HFF-Myc (cell line): ENCODE results near the gene TTC27.

ENCODE experiments used
- DNase-seq: peaks from one replicate; pipeline ENCODE4 v3.0.0-alpha.2; 2011; ENCODE audit warnings: low read depth; ENCODE audit errors: extremely low read depth
- H3K4me3 ChIP-seq: replicated peaks from 2 replicates; pipeline ENCODE4 v1.5.1; 2011; ENCODE audit warnings: low read depth, mild to moderate bottlenecking, control low read depth, low read length
- TF ChIP-seq, protein P1 (sequence below): IDR thresholded peaks from 2 replicates; pipeline ENCODE4 v1.5.1; 2012; ENCODE audit warnings: mild to moderate bottlenecking, low read depth, low read length, control low read depth; ENCODE audit errors: missing control alignments

The TTC27 gene

DNA sequence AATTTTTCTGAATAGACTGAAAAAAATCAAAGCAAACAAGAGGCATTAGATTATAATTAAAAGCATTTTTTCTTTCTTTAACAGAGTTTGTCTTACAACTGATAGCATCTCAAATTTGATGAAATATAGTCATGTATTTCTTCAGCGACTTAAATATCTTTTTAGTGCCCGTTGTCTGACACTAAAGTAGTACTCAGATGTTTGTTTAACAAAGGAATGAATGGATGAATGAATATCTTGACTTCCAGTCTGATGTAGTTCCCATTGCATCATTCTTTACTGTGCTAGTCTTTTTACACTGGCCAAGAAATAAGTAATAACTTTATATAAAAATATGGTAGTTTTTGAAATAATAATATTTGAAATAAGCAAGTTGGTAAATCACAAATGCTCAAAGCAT, 111.1 kb downstream of the TTC27 start:
- DNase-seq = no peak
- TF ChIP-seq, protein P1, sequence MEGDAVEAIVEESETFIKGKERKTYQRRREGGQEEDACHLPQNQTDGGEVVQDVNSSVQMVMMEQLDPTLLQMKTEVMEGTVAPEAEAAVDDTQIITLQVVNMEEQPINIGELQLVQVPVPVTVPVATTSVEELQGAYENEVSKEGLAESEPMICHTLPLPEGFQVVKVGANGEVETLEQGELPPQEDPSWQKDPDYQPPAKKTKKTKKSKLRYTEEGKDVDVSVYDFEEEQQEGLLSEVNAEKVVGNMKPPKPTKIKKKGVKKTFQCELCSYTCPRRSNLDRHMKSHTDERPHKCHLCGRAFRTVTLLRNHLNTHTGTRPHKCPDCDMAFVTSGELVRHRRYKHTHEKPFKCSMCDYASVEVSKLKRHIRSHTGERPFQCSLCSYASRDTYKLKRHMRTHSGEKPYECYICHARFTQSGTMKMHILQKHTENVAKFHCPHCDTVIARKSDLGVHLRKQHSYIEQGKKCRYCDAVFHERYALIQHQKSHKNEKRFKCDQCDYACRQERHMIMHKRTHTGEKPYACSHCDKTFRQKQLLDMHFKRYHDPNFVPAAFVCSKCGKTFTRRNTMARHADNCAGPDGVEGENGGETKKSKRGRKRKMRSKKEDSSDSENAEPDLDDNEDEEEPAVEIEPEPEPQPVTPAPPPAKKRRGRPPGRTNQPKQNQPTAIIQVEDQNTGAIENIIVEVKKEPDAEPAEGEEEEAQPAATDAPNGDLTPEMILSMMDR = no peak
- no peak overlapping the region for H3K4me3 ChIP-seq

DNA sequence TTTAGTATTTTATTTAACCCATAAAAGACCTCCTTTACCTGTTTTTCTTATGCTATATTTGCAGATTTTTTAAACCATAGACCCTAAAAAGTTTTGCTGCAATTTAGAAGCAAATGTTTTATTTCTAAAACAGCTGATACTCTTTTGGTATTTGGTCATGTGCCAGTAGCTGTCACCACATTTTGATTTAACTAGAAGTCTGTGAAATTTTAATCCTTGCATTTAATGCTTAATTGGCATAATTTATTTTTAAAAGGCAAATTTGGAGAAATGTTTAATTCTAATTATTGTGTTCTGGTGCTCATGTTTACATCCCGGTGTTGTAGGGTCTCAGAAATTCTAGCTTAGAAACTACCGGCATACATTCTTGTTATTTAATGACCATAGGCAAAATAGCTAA, 111.8 kb downstream of the TTC27 start:
- DNase-seq = no peak
- H3K4me3 ChIP-seq = no peak overlapping the region
- TF ChIP-seq, protein P1 = no peak

DNA sequence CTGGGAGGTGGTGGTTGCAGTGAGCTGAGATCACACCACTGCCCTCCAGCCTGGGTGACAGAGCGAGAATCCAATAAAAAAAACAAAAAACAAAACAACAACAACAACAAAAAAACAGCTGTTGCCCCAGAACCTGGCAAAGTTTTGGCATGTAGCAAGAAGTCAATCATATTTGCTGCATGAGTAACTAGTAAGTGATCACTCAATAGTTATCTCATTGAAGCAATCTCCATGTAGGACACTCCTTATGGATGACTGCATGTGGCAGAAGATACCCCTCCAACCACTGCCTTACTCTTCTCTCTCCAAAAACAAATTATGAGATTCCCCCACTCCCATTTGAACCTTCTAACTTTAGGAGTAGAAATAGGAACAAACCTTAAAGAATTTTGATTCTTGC, 113.7 kb downstream of the TTC27 start:
- H3K4me3 ChIP-seq = no peak overlapping the region
- TF ChIP-seq, protein P1 = no peak
- DNase-seq = no peak

DNA sequence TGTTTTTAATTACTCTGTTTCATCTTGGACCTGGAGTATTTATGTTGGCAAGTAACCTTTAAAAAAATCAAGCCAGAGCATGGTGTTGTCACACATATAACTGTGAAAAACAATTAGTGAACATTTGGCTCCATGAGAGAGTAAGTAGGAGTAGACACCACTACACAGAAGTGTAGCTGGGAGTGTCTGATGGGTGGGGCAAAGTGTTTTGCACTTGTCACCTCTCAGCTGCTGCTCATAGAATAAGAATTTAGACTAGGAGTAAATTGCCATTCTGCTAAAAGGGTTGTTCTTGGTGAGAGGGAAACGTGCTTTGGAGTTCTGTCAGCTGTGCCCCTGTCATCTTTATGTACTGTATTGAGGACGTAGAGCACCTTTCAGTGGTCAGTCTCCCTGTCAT, 114.5 kb downstream of the TTC27 start:
- DNase-seq = no peak
- TF ChIP-seq, protein P1 = no peak
- H3K4me3 ChIP-seq = no peak overlapping the region

DNA sequence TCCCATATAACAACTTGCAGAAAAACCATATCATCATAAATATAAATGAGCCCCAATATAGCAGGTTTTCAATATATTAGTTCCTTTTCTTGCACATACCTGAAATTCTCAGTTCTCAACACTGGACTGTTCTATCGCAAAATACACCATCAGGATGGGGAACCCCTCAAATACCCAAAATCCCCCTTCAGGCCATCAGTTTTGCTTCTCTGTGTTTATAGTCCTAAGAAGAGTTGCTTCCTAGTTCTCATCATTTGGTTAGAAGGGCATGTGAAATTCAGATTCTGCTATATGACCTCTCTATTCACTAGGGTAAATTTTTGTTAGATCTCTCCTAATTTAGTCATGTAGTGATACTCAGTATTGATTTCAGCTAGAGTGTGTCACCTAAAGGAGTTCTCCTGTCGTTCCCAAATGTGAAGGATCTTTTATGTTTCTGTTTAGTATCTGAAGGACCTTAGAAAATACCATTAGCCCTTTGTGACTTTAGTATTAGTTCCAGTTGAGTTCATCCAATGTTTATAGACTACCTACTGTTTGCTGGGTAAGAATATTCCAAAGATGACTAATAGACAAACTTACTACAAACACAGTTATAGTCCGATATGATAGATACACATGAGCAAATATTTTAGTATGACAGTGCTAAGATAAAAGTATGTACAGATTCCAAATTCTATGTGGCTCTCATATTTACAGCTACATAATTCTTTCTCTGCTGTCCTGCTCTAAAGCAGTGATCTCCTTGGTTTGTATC, 115.8 kb downstream of the TTC27 start:
- no peak overlapping the region for H3K4me3 ChIP-seq
- TF ChIP-seq, protein P1 = no peak
- no peak for DNase-seq

DNA sequence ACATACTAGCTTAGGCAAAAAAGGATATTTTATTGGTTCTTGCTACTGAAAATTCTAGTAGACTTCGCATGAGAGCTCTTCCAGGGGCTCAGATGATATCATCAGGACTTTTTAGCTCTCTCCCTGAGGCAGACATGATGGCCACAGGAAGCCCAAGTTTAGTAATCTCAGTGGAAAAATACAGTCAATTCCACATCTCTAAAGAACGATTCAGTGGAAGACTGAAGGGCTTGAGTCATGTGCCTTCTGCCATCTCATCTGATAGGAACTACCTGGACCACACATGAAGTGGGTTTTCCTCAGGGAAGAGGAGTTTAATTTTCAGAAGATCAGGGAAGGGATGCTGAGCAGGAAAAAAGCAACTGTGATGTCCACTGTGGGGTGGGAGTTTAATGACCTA, 117.3 kb downstream of the TTC27 start:
- TF ChIP-seq, protein P1 = no peak
- no peak for DNase-seq
- H3K4me3 ChIP-seq = no peak overlapping the region

DNA sequence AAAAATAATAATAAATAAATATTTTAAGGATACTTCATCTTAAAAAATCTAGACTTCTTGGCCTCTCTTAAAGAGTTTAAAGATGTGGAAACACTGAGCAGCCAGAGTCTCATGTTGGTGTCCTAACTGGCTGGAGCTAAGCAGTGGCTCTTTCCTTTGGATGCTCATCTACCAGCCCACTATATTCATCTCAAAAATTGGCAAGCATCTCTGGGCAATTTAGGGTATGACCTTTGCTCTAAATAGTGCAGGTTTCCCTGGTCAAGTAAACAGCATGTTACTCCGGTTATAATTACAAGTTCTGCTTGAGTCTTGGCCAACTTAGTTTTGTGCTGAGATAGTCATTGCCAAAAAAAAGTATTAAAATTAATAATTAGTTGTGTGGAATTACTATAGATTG, 117.8 kb downstream of the TTC27 start:
- no peak overlapping the region for H3K4me3 ChIP-seq
- DNase-seq = no peak
- TF ChIP-seq, protein P1 = no peak
